ENCODE measurements around the gene ANGPTL2. TPM values are rescaled to one million over a fixed set of nuclear protein-coding genes. Genes with fewer than 3 reads are reported as not detected.

ANGPTL2 gene
- total and polyA plus RNA-seq, 9 of the 15 experiments (the other 6 are each of a cell fraction or from before 2014, with no cell fraction given), result not detected

GRCh38 chr9:127140842-127141675 lies 18.6 kb upstream of the ANGPTL2 start:
- intact Hi-C loops (cut with micrococcal nuclease) (no loop called here), in situ Hi-C loops (cut with MboI) (no loop called here)
- Histone ChIP-seq H3K9me1 (ENCODE audit: control insufficient read depth, insufficient read depth, low read length) (no peaks in the 10 kb centered on the region), H2AFZ (ENCODE audit: low read depth, low read length) (no peak overlapping the region), H4K20me1 (replicated peaks; ENCODE audit: control insufficient read depth, insufficient read depth, low read length) (no peaks in the 10 kb centered on the region; the same call in 1 of the 2 replicates), H3K4me1 (replicated peaks in 1 of 2; ENCODE audit: control insufficient read depth in 2 of 2, insufficient read depth in 2 of 2, low read length in 2 of 2) (no peaks in the 10 kb centered on the region; a peak in 2 of 5 replicates), H3K79me2 (ENCODE audit: control insufficient read depth, insufficient read depth, low read length) (no peaks in the 10 kb centered on the region), H3K4me2 (ENCODE audit: insufficient read depth, low read length) (no peak overlapping the region), H3K9me3 (replicated peaks; ENCODE audit: control insufficient read depth, insufficient read depth, low read depth, low read length) (no peaks in the 10 kb centered on the region), H3K27ac (ENCODE audit: extremely low read depth, low read depth, low read length) (no peak overlapping the region), H3K27me3 (ENCODE audit: control insufficient read depth in 2 of 2, insufficient read depth in 2 of 2, low read length in 2 of 2) (peaks cover 17 to 62% of the 10 kb centered on the region in 2 experiments), H3K4me3 (no peak overlapping the region), H3K9ac (ENCODE audit: insufficient read depth in 1 of 2, low read depth in 2 of 2, low read length in 2 of 2) (no peak overlapping the region), H3K36me3 (ENCODE audit: control insufficient read depth, insufficient read depth, low read length) (no peaks in the 10 kb centered on the region)
- BruUV-seq (replicated peaks), result no TSS peak
- CTCF ChIA-PET (ENCODE audit: low intra/inter-chr PET ratio), result no interaction called here
- no peak for ATAC-seq
- POLR2A ChIA-PET, result interaction anchor here (0.6 to 1.7 kb wide), 3 partner anchors 13 to 24 kb away, joined by 3 to 5 read pairs (median 4); no protein-coding TSS in a partner anchor
- under 1% methylated on average over 9 of the region's 9 CpGs for WGBS (ENCODE audit: insufficient coverage, low coverage, missing lambda C conversion rate)
- no peak for DNase-seq (ENCODE audit: extremely low read depth in 1 of 4, low spot score in 3 of 4)
- no peak for FAIRE-seq
- TF ChIP-seq NFXL1 (CRISPR knock-in tag; IDR thresholded peaks at IDR 0.05) (no peak), NFYB (IDR thresholded peaks at IDR 0.05; ENCODE audit: extremely low read depth, insufficient read length) (no peak), BRCA1 (IDR thresholded peaks at IDR 0.05) (no peak), BRCA1 (CRISPR knock-in tag; IDR thresholded peaks at IDR 0.05) (no peak), OTX1 (CRISPR knock-in tag; IDR thresholded peaks at IDR 0.05) (no peak), PTTG1 (tag; IDR thresholded peaks at IDR 0.05; ENCODE audit: low read depth) (no peak), ESRRB (CRISPR knock-in tag; IDR thresholded peaks at IDR 0.05; ENCODE audit: borderline replicate concordance) (no peak)
- TF ChIP-seq, protein P1, sequence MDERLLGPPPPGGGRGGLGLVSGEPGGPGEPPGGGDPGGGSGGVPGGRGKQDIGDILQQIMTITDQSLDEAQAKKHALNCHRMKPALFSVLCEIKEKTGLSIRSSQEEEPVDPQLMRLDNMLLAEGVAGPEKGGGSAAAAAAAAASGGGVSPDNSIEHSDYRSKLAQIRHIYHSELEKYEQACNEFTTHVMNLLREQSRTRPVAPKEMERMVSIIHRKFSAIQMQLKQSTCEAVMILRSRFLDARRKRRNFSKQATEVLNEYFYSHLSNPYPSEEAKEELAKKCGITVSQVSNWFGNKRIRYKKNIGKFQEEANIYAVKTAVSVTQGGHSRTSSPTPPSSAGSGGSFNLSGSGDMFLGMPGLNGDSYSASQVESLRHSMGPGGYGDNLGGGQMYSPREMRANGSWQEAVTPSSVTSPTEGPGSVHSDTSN (CRISPR knock-in tag; IDR thresholded peaks at IDR 0.05; ENCODE audit: low read depth), result no peak
- TF ChIP-seq, protein P1 (tag; conservative IDR thresholded peaks at IDR 0.05; ENCODE audit: low read depth), result no peak

Measured in K562 (cell line).